K562 (cell line): ENCODE measurements around the gene ACAD10. TPM values are rescaled to one million over a fixed set of nuclear protein-coding genes. Genes with fewer than 3 reads are reported as not detected.
A peak's percentile ranks its signal among the peaks of the same experiment; 100 is the strongest.

ENCODE experiments used
- ARID1B ChIP-seq: fragments of 450-650 bp; IDR thresholded peaks from 2 replicates; pipeline ENCODE4 v1.6.1; 2016; ENCODE audit warnings: antibody characterized with exemption, mild to moderate bottlenecking, inconsistent platforms
- CBFA2T3 ChIP-seq: fragments of 450-650 bp; IDR thresholded peaks from 2 replicates; pipeline ENCODE4 v1.6.1; 2017
- CEBPB ChIP-seq: fragments of 450-650 bp; IDR thresholded peaks from 2 replicates; pipeline ENCODE4 v1.6.1; 2016; ENCODE audit warnings: missing genetic modification characterization, missing compliant biosample characterization
- CTBP1 ChIP-seq: fragments of 450-650 bp; IDR thresholded peaks from 2 replicates; pipeline ENCODE4 v1.6.1; 2016; ENCODE audit warnings: borderline replicate concordance
- ETV1 ChIP-seq: fragments of 450-650 bp; conservative IDR thresholded peaks from 2 replicates; pipeline ENCODE4 v1.6.1; 2016; ENCODE audit warnings: missing genetic modification characterization, control low read depth, low read depth, missing compliant biosample characterization
- HDAC2 ChIP-seq: fragments of 450-650 bp; IDR thresholded peaks from 2 replicates; pipeline ENCODE4 v1.6.1; 2016; ENCODE audit warnings: mild to moderate bottlenecking
- KAT8 ChIP-seq: fragments of 450-650 bp; IDR thresholded peaks from 2 replicates; pipeline ENCODE4 v1.6.1; 2016; ENCODE audit warnings: low read depth, mild to moderate bottlenecking
- KLF13 ChIP-seq: fragments of 450-650 bp; IDR thresholded peaks from 2 replicates; pipeline ENCODE4 v1.6.1; 2016; ENCODE audit warnings: missing genetic modification characterization, low read depth, mild to moderate bottlenecking, missing compliant biosample characterization, moderate library complexity, borderline replicate concordance
- LEF1 ChIP-seq: fragments of 450-650 bp; IDR thresholded peaks from 2 replicates; pipeline ENCODE4 v1.6.1; 2016; ENCODE audit warnings: mild to moderate bottlenecking
- MCM3 ChIP-seq: fragments of 450-650 bp; IDR thresholded peaks from 2 replicates; pipeline ENCODE4 v1.6.1; 2016
- NFIC ChIP-seq: fragments of 450-650 bp; IDR thresholded peaks from 2 replicates; pipeline ENCODE4 v1.6.1; 2017; ENCODE audit warnings: mild to moderate bottlenecking, inconsistent platforms
- RBM39 ChIP-seq: fragments of 200-400 bp; formaldehyde crosslinking; optimal IDR thresholded peaks from 2 replicates; pipeline ENCODE3; 2018; ENCODE audit warnings: low read depth, low read length
- RCOR1 ChIP-seq, 2 experiments: IDR thresholded peaks; 2 replicates each; pipeline ENCODE4 v1.6.1; 2012; ENCODE audit warnings: low read depth in 2 of 2, low read length in 2 of 2, borderline replicate concordance in 1 of 2, improper control_type of control experiment in 1 of 2
- SMAD4 ChIP-seq: fragments of 250-450 bp; sonication (Bioruptor Pico); conservative IDR thresholded peaks from 2 replicates; pipeline ENCODE4 v1.8.0; 2021; ENCODE audit warnings: inconsistent platforms, mild to moderate bottlenecking, moderate library complexity
- TCF3 ChIP-seq: sonication (generic); formaldehyde crosslinking; IDR thresholded peaks from 2 replicates; pipeline ENCODE4 v1.4.0; 2020; ENCODE audit warnings: mild to moderate bottlenecking, missing genetic modification reagents
- TEAD4 ChIP-seq, 2 experiments: sonication (generic) in 1 of 2; formaldehyde crosslinking in 1 of 2; IDR thresholded peaks; 2 replicates each; pipeline versions ENCODE4 v1.6.1 to v1.8.0; 2012 to 2022; ENCODE audit warnings: borderline replicate concordance in 1 of 2, inconsistent platforms in 1 of 2, low read length in 1 of 2, mild to moderate bottlenecking in 1 of 2, missing genetic modification reagents in 1 of 2
- TRIM24 ChIP-seq, 2 experiments: fragments of 450-650 bp; IDR thresholded peaks; 2 replicates each; pipeline ENCODE4 v1.6.1; 2016
- TSC22D4 ChIP-seq: fragments of 450-650 bp; IDR thresholded peaks from 2 replicates; pipeline ENCODE4 v1.6.1; 2016; ENCODE audit warnings: missing genetic modification characterization, missing biosample characterization, control low read depth
- ZNF253 ChIP-seq: fragments of 250-450 bp; sonication (Bioruptor Pico); conservative IDR thresholded peaks from 2 replicates; pipeline ENCODE4 v1.6.1; 2021; ENCODE audit warnings: mild to moderate bottlenecking
- ZNF3 ChIP-seq: fragments of 250-450 bp; sonication (Bioruptor Pico); IDR thresholded peaks from 2 replicates; pipeline ENCODE4 v1.5.0; 2021; ENCODE audit warnings: mild to moderate bottlenecking, moderate library complexity
- ZNF311 ChIP-seq: fragments of 250-450 bp; sonication (Bioruptor Pico); IDR thresholded peaks from 2 replicates; pipeline ENCODE4 v1.4.0; 2020; ENCODE audit warnings: mild to moderate bottlenecking, moderate library complexity
- ZNF583 ChIP-seq: fragments of 250-450 bp; sonication (Bioruptor Pico); IDR thresholded peaks from 2 replicates; pipeline ENCODE4 v1.4.0; 2020
- ZNF766 ChIP-seq: fragments of 200-800 bp; sonication (Bioruptor generic); conservative IDR thresholded peaks from 2 replicates; pipeline ENCODE4 v1.6.1; 2016; ENCODE audit warnings: missing genetic modification characterization, missing compliant biosample characterization
- polyA plus RNA-seq, 8 experiments: library from polyadenylated mRNA; depleted of rRNA in 4 of 8; stranded (reverse) in 5 of 8; unstranded in 3 of 8; fragments of >200 nt; fragmentation: Nextera tagmentation in 2 of 8; fragmentation: Illumina TruSeq in 1 of 8; extraction: Ambion mirVana in 2 of 8; extraction: Trizol in 1 of 8; gene quantifications; 2 replicates each; pipeline versions ENCODE4 v1.2.1 to v1.2.3, GENCODE V29; 2011 to 2014; ENCODE audit warnings: inconsistent platforms in 1 of 8, missing spikeins in 1 of 8
- total RNA-seq, 7 experiments: library from RNA; depleted of rRNA in 6 of 7; stranded (reverse); fragments of >200 nt in 6 of 7; fragmentation: Illumina TruSeq in 2 of 7; extraction: Trizol in 2 of 7; gene quantifications; 2 replicates each; pipeline versions ENCODE4 v1.2.1 to v1.2.3, GENCODE V29; 2011 to 2021; ENCODE audit warnings: low replicate concordance in 1 of 7
- TF ChIP-seq, protein P1 (sequence below), 3 experiments: IDR thresholded peaks in 2 of 3; conservative IDR thresholded peaks in 1 of 3; 2 replicates each; pipeline ENCODE4 v1.5.1; 2011 to 2012; ENCODE audit warnings: low read length in 3 of 3, mild to moderate bottlenecking in 3 of 3, control low read depth in 2 of 3, improper control_type of control experiment in 1 of 3, inconsistent platforms in 1 of 3, low read depth in 1 of 3, mixed read lengths in 1 of 3, moderate library complexity in 1 of 3; ENCODE audit not compliant: insufficient read depth in 2 of 3
- TF ChIP-seq, protein P2 (sequence below): fragments of 250-450 bp; sonication (Bioruptor Pico); IDR thresholded peaks from 2 replicates; pipeline ENCODE4 v1.8.0; 2021; ENCODE audit warnings: mild to moderate bottlenecking, moderate library complexity
- TF ChIP-seq, protein P3 (sequence below): sonication (generic); formaldehyde crosslinking; IDR thresholded peaks from 2 replicates; pipeline ENCODE4 v1.8.1; 2023; ENCODE audit warnings: mild to moderate bottlenecking, missing genetic modification reagents, moderate library complexity
- TF ChIP-seq, protein P4 (sequence below), 2 experiments: fragments of 250-450 bp in 1 of 2; fragments of 450-650 bp in 1 of 2; sonication (Bioruptor Pico) in 1 of 2; IDR thresholded peaks; 2 replicates each; pipeline versions ENCODE4 v1.6.1 to v1.8.0; 2016 to 2021; ENCODE audit warnings: mild to moderate bottlenecking in 2 of 2, moderate library complexity in 2 of 2, missing compliant biosample characterization in 1 of 2, missing genetic modification characterization in 1 of 2

Gene ACAD10
- total and polyA plus RNA-seq, 9 of the 15 experiments (the other 6 are each of a cell fraction or from before 2014, with no cell fraction given), result 2.3 to 19.2 (median 12.0) TPM

DNA sequence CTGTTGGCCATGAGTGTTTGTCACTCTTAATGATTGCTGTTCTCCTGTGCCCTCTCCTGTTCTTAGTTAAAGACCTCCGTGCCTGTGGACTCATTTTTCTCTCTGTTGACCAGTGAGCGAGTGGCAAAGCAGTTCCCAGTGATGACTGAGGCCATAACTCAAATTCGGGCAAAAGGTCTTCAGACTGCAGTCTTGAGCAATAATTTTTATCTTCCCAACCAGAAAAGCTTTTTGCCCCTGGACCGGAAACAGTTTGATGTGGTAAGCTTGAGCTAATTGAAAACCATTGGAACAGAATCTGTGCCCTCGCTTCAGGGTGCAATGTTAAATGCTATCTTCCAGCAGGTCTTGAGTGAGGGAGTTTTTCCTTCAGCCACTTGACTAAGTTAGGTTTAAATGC, 19.8 kb downstream of the ACAD10 start (continued):
- TF ChIP-seq, protein P1, sequence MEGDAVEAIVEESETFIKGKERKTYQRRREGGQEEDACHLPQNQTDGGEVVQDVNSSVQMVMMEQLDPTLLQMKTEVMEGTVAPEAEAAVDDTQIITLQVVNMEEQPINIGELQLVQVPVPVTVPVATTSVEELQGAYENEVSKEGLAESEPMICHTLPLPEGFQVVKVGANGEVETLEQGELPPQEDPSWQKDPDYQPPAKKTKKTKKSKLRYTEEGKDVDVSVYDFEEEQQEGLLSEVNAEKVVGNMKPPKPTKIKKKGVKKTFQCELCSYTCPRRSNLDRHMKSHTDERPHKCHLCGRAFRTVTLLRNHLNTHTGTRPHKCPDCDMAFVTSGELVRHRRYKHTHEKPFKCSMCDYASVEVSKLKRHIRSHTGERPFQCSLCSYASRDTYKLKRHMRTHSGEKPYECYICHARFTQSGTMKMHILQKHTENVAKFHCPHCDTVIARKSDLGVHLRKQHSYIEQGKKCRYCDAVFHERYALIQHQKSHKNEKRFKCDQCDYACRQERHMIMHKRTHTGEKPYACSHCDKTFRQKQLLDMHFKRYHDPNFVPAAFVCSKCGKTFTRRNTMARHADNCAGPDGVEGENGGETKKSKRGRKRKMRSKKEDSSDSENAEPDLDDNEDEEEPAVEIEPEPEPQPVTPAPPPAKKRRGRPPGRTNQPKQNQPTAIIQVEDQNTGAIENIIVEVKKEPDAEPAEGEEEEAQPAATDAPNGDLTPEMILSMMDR (IDR thresholded peaks at IDR 0.05 in 2 of 3, conservative IDR thresholded peaks at IDR 0.05 in 1 of 3; ENCODE audit: insufficient read depth in 2 of 3, low read depth in 1 of 3, low read length in 3 of 3), result no peak
- TF ChIP-seq HDAC2, result peak; percentile 76; the same call in 1 of the 2 replicates
- TF ChIP-seq RBM39, result no peak
- no peak for TF ChIP-seq CTBP1
- no peak for TF ChIP-seq KAT8
- no peak for TF ChIP-seq MCM3
- TF ChIP-seq, protein P2, sequence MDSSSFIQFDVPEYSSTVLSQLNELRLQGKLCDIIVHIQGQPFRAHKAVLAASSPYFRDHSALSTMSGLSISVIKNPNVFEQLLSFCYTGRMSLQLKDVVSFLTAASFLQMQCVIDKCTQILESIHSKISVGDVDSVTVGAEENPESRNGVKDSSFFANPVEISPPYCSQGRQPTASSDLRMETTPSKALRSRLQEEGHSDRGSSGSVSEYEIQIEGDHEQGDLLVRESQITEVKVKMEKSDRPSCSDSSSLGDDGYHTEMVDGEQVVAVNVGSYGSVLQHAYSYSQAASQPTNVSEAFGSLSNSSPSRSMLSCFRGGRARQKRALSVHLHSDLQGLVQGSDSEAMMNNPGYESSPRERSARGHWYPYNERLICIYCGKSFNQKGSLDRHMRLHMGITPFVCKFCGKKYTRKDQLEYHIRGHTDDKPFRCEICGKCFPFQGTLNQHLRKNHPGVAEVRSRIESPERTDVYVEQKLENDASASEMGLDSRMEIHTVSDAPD (CRISPR knock-in tag), result no peak
- TF ChIP-seq NFIC, result 0 out of 2 replicates have a peak, but pooled peaks have one; percentile 12
- TF ChIP-seq KLF13 (tag), result no peak
- TF ChIP-seq ZNF253 (CRISPR knock-in tag), result no peak
- TF ChIP-seq ZNF766 (CRISPR knock-in tag), result no peak
- peak; percentile 84 for TF ChIP-seq ETV1
- no peak for TF ChIP-seq ZNF311 (CRISPR knock-in tag)
- TF ChIP-seq ZNF3 (CRISPR knock-in tag), result no peak
- peak; percentile 31; the same call in 1 of the 2 replicates for TF ChIP-seq SMAD4
- TF ChIP-seq TEAD4 (IDR thresholded peaks at IDR 0.05; ENCODE audit: low read length), result peak; percentile 85
- no peak for TF ChIP-seq TEAD4 (CRISPR knock-in tag; IDR thresholded peaks at IDR 0.05; ENCODE audit: borderline replicate concordance)
- TF ChIP-seq, protein P3, sequence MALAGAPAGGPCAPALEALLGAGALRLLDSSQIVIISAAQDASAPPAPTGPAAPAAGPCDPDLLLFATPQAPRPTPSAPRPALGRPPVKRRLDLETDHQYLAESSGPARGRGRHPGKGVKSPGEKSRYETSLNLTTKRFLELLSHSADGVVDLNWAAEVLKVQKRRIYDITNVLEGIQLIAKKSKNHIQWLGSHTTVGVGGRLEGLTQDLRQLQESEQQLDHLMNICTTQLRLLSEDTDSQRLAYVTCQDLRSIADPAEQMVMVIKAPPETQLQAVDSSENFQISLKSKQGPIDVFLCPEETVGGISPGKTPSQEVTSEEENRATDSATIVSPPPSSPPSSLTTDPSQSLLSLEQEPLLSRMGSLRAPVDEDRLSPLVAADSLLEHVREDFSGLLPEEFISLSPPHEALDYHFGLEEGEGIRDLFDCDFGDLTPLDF (CRISPR knock-in tag), result no peak
- peak; percentile 97 for TF ChIP-seq CEBPB (tag)
- peak; percentile 84 for TF ChIP-seq ARID1B
- peak; percentile 84 for TF ChIP-seq CBFA2T3
- TF ChIP-seq ZNF583 (CRISPR knock-in tag), result no peak
- peak in 1 of 2 experiments; percentile 81; a peak in 1 of 4 replicates for TF ChIP-seq RCOR1 (IDR thresholded peaks at IDR 0.05; ENCODE audit: borderline replicate concordance in 1 of 2, low read depth in 2 of 2, low read length in 2 of 2)
- peak; percentile 78 for TF ChIP-seq TCF3
- TF ChIP-seq TSC22D4 (tag), result no peak
- peak; percentile 89 for TF ChIP-seq LEF1
- TF ChIP-seq, protein P4, sequence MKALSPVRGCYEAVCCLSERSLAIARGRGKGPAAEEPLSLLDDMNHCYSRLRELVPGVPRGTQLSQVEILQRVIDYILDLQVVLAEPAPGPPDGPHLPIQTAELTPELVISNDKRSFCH (CRISPR knock-in tag; IDR thresholded peaks at IDR 0.05), result no peak
- TF ChIP-seq, protein P4 (tag; IDR thresholded peaks at IDR 0.05), result 0 out of 2 replicates have a peak, but pooled peaks have one; percentile 43
- TF ChIP-seq TRIM24 (IDR thresholded peaks at IDR 0.05), result peak; percentile 59 to 67; a peak in 3 of 4 replicates
